AG09309 (cell line): ENCODE data around the gene AGPAT2.

Experiments
- DNase-seq: peaks from one replicate; pipeline ENCODE4 v3.0.0-alpha.2; 2010; ENCODE audit warnings: low read depth
- H3K4me3 ChIP-seq: 2 replicates; pipeline ENCODE4 v1.5.1; 2011; ENCODE audit warnings: mild to moderate bottlenecking, low read depth, low read length, moderate library complexity; ENCODE audit not compliant: control insufficient read depth
- CTCF ChIP-seq: IDR thresholded peaks from 2 replicates; pipeline ENCODE4 v1.5.1; 2011; ENCODE audit warnings: mild to moderate bottlenecking, low read depth, low read length, inconsistent platforms; ENCODE audit not compliant: insufficient read depth, control insufficient read depth; ENCODE audit errors: missing control alignments

AGPAT2 gene

GRCh38 chr9:136700304-136700703, 13.0 kb upstream of the AGPAT2 start:
- TF ChIP-seq CTCF, result no peak
- no peak for DNase-seq
- no peak overlapping the region for H3K4me3 ChIP-seq

GRCh38 chr9:136698635-136699246, 11.5 kb upstream of the AGPAT2 start:
- TF ChIP-seq CTCF, result no peak
- no peak for DNase-seq
- no peak overlapping the region for H3K4me3 ChIP-seq

GRCh38 chr9:136697821-136698526, 10.7 kb upstream of the AGPAT2 start:
- no peak overlapping the region for H3K4me3 ChIP-seq
- no peak for DNase-seq

DNA sequence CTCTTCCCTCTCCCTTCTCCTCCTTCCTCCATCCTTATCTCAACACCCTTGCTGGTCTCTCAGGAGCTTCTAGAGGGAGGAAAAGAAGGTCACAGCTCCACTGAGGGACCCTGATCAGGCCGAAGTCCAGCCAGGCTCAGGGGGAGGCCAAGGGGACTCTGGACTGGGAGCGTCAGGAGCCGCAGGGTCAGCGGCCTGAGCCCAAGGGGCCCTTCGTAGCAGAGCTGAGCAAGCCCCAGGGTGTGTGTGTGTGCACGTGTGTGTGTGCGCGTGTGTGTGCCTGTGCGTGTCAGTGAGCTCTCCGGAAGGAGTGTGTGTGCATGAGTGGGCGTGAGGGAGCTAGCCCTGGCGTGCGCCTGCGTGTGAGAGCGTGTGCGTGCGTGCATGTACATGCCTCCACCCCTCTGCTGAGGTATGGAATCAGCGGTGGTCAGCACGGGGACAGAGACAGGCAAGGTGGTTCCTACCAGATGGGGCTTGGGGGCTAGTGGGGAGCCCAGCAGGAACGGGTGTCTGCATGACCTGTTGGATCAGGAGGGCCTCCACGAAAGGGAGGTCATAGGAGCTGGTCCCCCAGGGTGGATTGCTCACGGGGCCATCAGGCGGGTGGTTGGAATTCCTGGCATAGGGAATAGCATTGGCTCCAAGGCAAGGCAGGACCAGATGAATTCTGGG, 10.0 kb upstream of the AGPAT2 start:
- TF ChIP-seq CTCF, result no peak
- DNase-seq, result no peak
- H3K4me3 ChIP-seq, result no peak overlapping the region

More at GRCh38 chr9:136697821-136698526, 10.7 kb upstream of the AGPAT2 start:
- no peak for TF ChIP-seq CTCF

- no peak for TF ChIP-seq CTCF
- no peak for DNase-seq
Observed at GRCh38 chr9:136696502-136696901, 9.2 kb upstream of the AGPAT2 start.

DNA sequence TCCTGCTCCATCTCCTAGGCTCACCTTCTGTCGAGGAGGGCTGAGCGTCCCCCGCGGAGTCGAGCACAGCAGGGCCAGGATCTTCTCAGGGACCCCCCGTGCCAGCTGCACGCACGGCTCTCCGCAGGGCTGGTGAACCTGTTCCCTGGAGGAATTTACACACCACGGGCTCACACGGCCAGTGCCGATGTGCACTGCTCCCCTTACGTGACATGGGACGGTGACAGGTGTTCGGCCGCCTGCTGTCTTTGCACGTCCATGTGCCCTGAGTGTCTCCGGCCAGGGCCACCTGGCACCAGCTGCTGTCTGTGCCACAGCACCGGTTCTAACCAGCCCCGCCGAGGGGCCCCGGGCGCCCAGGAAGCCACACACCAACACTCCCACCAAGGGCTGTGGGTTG, 8.7 kb upstream of the AGPAT2 start:
- DNase-seq, result no peak
- no peak for TF ChIP-seq CTCF
- no peak overlapping the region for H3K4me3 ChIP-seq

More at GRCh38 chr9:136696502-136696901, 9.2 kb upstream of the AGPAT2 start:
- no peak overlapping the region for H3K4me3 ChIP-seq
